OCI-LY7 (cell line): ENCODE results near the gene RRP15. TPM values are rescaled to one million over a fixed set of nuclear protein-coding genes. Genes with fewer than 3 reads are reported as not detected.

Source experiments
- BruUV-seq: library from RNA; stranded (reverse); fragments of 400-500 nt; replicated peaks from 2 replicates; lab custom pipeline; 2021; lab: Mats Ljungman, UMichigan
- CTCF ChIA-PET: fragments of 300-600 bp; sonication (Branson Sonifier 250); formaldehyde crosslinking; loops from one replicate; lab custom pipeline; 2022; ENCODE audit warnings: antibody characterized with exemption; ENCODE audit not compliant: unreplicated experiment; lab: Charles Lee
- POLR2A ChIA-PET: fragments of 300-600 bp; sonication (Branson Sonifier 250); formaldehyde crosslinking; loops from one replicate; lab custom pipeline; 2022; ENCODE audit warnings: antibody characterized with exemption; lab: Charles Lee
- DNase-seq: peaks from one replicate; pipeline ENCODE4 v3.0.0-alpha.2; 2015; ENCODE audit warnings: low spot score
- H2AFZ ChIP-seq: fragments of 200-600 bp; sonication (generic), shearing (Covaris generic); 2 replicates; pipeline ENCODE4 v1.6.1; 2014; ENCODE audit warnings: mild to moderate bottlenecking, antibody characterized with exemption, low read length, moderate library complexity
- H3K27ac ChIP-seq: fragments of 200-600 bp; sonication (generic); 2 replicates; pipeline ENCODE4 v1.5.1; 2014; ENCODE audit warnings: mixed run types, low read depth, mild to moderate bottlenecking, moderate library complexity, low read length, inconsistent platforms; ENCODE audit not compliant: poor library complexity, severe bottlenecking
- H3K36me3 ChIP-seq: fragments of 200-600 bp; sonication (generic); 2 replicates; pipeline ENCODE4 v1.6.1; 2014; ENCODE audit warnings: mild to moderate bottlenecking, antibody characterized with exemption, low read length, moderate library complexity, mixed read lengths; ENCODE audit not compliant: insufficient read depth
- H3K4me1 ChIP-seq: fragments of 200-600 bp; sonication (generic); 2 replicates; pipeline ENCODE4 v1.5.1; 2014; ENCODE audit warnings: mild to moderate bottlenecking, low read length; ENCODE audit not compliant: insufficient read depth, poor library complexity, severe bottlenecking
- H3K4me2 ChIP-seq: fragments of 200-600 bp; sonication (generic); 2 replicates; pipeline ENCODE4 v1.6.1; 2014; ENCODE audit warnings: mild to moderate bottlenecking, low read length
- H3K4me3 ChIP-seq: fragments of 200-600 bp; sonication (generic); 2 replicates; pipeline ENCODE4 v1.5.1; 2014; ENCODE audit warnings: mild to moderate bottlenecking, low read depth, low read length; ENCODE audit not compliant: poor library complexity, severe bottlenecking
- H3K79me2 ChIP-seq: fragments of 200-600 bp; sonication (generic); 2 replicates; pipeline ENCODE4 v1.6.1; 2016; ENCODE audit warnings: low read depth, mild to moderate bottlenecking, low read length, moderate library complexity, mixed read lengths; ENCODE audit not compliant: insufficient read depth
- H3K9me2 ChIP-seq: fragments of 200-600 bp; sonication (generic); 2 replicates; pipeline ENCODE4 v1.6.1; 2016; ENCODE audit warnings: mild to moderate bottlenecking, low read length, mixed read lengths; ENCODE audit not compliant: insufficient read depth
- H3K9me3 ChIP-seq: fragments of 200-600 bp; sonication (generic); 2 replicates; pipeline ENCODE4 v1.6.1; 2014; ENCODE audit warnings: mild to moderate bottlenecking, mixed run types, low read length, mixed read lengths
- H4K20me1 ChIP-seq: fragments of 200-600 bp; sonication (generic); 2 replicates; pipeline ENCODE4 v1.6.1; 2014; ENCODE audit warnings: mild to moderate bottlenecking, antibody characterized with exemption, low read length, moderate library complexity, mixed read lengths; ENCODE audit not compliant: insufficient read depth
- intact Hi-C: fragments of 100-400 bp; cut with micrococcal nuclease; formaldehyde crosslinking; loops from one replicate; pipeline ENCODE4 v1.10.0; 2022; ENCODE audit not compliant: unreplicated experiment
- small RNA-seq: library from RNA; depleted of rRNA; stranded (forward); fragments of <200 nt; gene quantifications from one replicate; pipeline ENCODE3, GENCODE V24; 2014
- total RNA-seq, 2 experiments: library from RNA; depleted of rRNA in 1 of 2; stranded (reverse); fragments of >200 nt in 1 of 2; shearing (Covaris generic) in 1 of 2; gene quantifications; 2 replicates each; pipeline ENCODE4 v1.2.3, GENCODE V29; 2014 to 2022
- TF ChIP-seq, protein P1 (sequence below): fragments of 200-600 bp; sonication (generic); conservative IDR thresholded peaks from 2 replicates; pipeline ENCODE4 v1.5.1; 2014; ENCODE audit warnings: mild to moderate bottlenecking, antibody characterized with exemption, low read length, moderate library complexity, mixed read lengths

The RRP15 gene
- total RNA-seq, 2 experiments from 2014 or later, result 7.2 to 21.9 TPM

DNA sequence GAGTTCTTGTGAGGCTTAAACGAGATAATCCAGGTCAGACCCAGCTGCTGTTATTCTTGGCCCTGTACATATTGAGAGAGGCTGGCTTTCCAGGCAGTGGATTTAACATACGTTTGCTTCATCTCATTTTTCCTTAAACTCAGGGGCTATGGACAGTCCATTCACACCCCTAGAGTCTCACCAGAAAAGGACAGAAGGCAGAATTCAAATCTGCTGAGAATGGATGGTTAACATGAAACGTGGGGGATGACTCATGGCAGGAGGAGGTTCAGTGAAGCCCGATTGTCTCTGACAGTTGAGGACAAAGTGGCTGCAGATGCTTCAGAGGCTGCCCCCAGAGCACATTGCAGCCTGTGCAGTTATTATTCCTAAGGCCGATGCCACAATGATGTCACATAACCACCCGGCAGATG, 99.5 kb downstream of the RRP15 start:
- CTCF ChIA-PET, result no interaction called here
- Histone ChIP-seq H3K4me2 (no peak overlapping the region), H3K9me2 (no peaks in the 10 kb centered on the region), H3K36me3 (no peaks in the 10 kb centered on the region), H3K4me3 (no peak overlapping the region), H3K27ac (no peak overlapping the region), H4K20me1 (no peaks in the 10 kb centered on the region), H3K79me2 (no peaks in the 10 kb centered on the region), H3K9me3 (no peaks in the 10 kb centered on the region), H3K4me1 (no peaks in the 10 kb centered on the region), H2AFZ (no peak overlapping the region)
- intact Hi-C loops, result no loop called here
- TF ChIP-seq, protein P1, sequence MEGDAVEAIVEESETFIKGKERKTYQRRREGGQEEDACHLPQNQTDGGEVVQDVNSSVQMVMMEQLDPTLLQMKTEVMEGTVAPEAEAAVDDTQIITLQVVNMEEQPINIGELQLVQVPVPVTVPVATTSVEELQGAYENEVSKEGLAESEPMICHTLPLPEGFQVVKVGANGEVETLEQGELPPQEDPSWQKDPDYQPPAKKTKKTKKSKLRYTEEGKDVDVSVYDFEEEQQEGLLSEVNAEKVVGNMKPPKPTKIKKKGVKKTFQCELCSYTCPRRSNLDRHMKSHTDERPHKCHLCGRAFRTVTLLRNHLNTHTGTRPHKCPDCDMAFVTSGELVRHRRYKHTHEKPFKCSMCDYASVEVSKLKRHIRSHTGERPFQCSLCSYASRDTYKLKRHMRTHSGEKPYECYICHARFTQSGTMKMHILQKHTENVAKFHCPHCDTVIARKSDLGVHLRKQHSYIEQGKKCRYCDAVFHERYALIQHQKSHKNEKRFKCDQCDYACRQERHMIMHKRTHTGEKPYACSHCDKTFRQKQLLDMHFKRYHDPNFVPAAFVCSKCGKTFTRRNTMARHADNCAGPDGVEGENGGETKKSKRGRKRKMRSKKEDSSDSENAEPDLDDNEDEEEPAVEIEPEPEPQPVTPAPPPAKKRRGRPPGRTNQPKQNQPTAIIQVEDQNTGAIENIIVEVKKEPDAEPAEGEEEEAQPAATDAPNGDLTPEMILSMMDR, result no peak
- no TSS peak for BruUV-seq
- POLR2A ChIA-PET, result interaction anchor here (0.5 kb wide), 1 partner anchor 426 kb away, joined by 3 read pairs; no protein-coding TSS in a partner anchor
- DNase-seq, result no peak

Small RNAs within 50 kb of the gene (small RNA-seq; reads per million reads assigned to genes)
- not detected for gene AC096638.1

Other genes with a start within 250 kb of the RRP15 start
- gene TGFB2, start 60.0 kb downstream of the RRP15 start, total RNA-seq (2014; rRNA removed; shearing (Covaris generic)), result 0.03 TPM in 1 of 2 replicates, not detected in the other
- 0.11 TPM in 1 of 2 replicates, not detected in the other for gene TGFB2, start 60.0 kb downstream of the RRP15 start, total RNA-seq (2022)